ENCODE data around the gene TBCK.

DNA sequence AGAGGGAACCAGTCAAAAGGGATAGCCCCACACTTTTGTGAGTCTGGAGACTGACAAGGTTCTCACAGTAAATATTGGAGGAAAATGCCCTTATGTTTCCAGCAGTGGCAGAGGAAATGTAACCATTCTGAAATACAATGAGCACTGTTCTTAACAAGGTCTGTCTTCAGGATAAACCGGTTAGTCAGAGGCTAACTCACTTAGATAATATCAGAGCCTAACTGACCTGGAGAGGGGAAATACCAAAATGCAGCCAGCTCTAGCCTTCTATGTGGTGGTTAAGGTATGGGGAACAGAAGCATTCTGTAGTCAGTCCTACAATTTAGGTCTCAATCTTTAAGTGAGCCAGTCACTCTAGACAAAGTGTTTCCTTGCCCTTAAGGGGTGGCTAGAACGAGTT is 70.8 kb downstream of the TBCK start:
- TF ChIP-seq, protein P1, sequence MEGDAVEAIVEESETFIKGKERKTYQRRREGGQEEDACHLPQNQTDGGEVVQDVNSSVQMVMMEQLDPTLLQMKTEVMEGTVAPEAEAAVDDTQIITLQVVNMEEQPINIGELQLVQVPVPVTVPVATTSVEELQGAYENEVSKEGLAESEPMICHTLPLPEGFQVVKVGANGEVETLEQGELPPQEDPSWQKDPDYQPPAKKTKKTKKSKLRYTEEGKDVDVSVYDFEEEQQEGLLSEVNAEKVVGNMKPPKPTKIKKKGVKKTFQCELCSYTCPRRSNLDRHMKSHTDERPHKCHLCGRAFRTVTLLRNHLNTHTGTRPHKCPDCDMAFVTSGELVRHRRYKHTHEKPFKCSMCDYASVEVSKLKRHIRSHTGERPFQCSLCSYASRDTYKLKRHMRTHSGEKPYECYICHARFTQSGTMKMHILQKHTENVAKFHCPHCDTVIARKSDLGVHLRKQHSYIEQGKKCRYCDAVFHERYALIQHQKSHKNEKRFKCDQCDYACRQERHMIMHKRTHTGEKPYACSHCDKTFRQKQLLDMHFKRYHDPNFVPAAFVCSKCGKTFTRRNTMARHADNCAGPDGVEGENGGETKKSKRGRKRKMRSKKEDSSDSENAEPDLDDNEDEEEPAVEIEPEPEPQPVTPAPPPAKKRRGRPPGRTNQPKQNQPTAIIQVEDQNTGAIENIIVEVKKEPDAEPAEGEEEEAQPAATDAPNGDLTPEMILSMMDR (IDR thresholded peaks at IDR 0.05) = no peak
- TF ChIP-seq EP300 (IDR thresholded peaks at IDR 0.05) (no peak), POLR2A (IDR thresholded peaks at IDR 0.05; ENCODE audit: low read depth) (no peak), POLR2AphosphoS5 (IDR thresholded peaks at IDR 0.05) (no peak)
